Lung (tissue), 12 donors: Measurements from ENCODE around the gene SRPRB. TPM values are rescaled to one million over a fixed set of nuclear protein-coding genes. Genes with fewer than 3 reads are reported as not detected.

ENCODE experiments used
- ATAC-seq: fragments of 200-7000 bp; cut with Tn5 transposase; one replicate; pipeline ENCODE4 v1.9.1; 2020; ENCODE audit warnings: moderate number of reproducible peaks; ENCODE audit not compliant: insufficient read depth, low FRiP score
- DNase-seq, 3 donors: peaks; one replicate each; pipeline ENCODE4 v3.0.0-alpha.2; 2013 to 2017
- H3K27ac ChIP-seq, 2 donors: one replicate each; pipeline ENCODE4 v1.5.1; 2013; ENCODE audit warnings: mild to moderate bottlenecking in 2 of 2, moderate library complexity in 2 of 2, control low read depth in 1 of 2, inconsistent platforms in 1 of 2, low read depth in 1 of 2, low read length in 1 of 2
- H3K27me3 ChIP-seq, 3 donors: one replicate each; pipeline ENCODE4 v1.5.1; 2013; ENCODE audit warnings: low read length in 2 of 3; ENCODE audit not compliant: control insufficient read depth in 3 of 3, insufficient read depth in 3 of 3
- H3K36me3 ChIP-seq, 4 donors: one replicate each; pipeline ENCODE4 v1.5.1; 2013; ENCODE audit warnings: low read length in 4 of 4, mild to moderate bottlenecking in 1 of 4, moderate library complexity in 1 of 4; ENCODE audit not compliant: control insufficient read depth in 4 of 4, insufficient read depth in 4 of 4
- H3K4me1 ChIP-seq, 5 donors: one replicate each; pipeline ENCODE4 v1.5.1; 2013; ENCODE audit warnings: low read length in 5 of 5, mild to moderate bottlenecking in 2 of 5, moderate library complexity in 1 of 5; ENCODE audit not compliant: control insufficient read depth in 5 of 5, insufficient read depth in 5 of 5
- H3K4me3 ChIP-seq: one replicate; pipeline ENCODE4 v1.5.1; 2013; ENCODE audit warnings: mild to moderate bottlenecking, control low read depth, moderate library complexity
- H3K9ac ChIP-seq, 2 donors: one replicate each; pipeline ENCODE4 v1.5.1; 2013; ENCODE audit warnings: low read length in 2 of 2, control low read depth in 1 of 2; ENCODE audit not compliant: insufficient read depth in 1 of 2
- H3K9me3 ChIP-seq, 4 donors: one replicate each; pipeline ENCODE4 v1.5.1; 2013; ENCODE audit warnings: low read length in 3 of 4, mild to moderate bottlenecking in 1 of 4, moderate library complexity in 1 of 4; ENCODE audit not compliant: control insufficient read depth in 4 of 4, insufficient read depth in 3 of 4
- CTCF ChIP-seq: IDR thresholded peaks from 2 replicates; pipeline ENCODE4 v1.5.1; 2012; ENCODE audit warnings: mild to moderate bottlenecking; ENCODE audit errors: control extremely low read depth, extremely low read depth
- WGBS, 2 donors: extraction: QIAGEN DNeasy Blood & Tissue Kit; methylation state at CpG; one replicate each; pipeline ENCODE4 v1.1.7; 2013; 5-methylcytosine and 5-hydroxymethylcytosine counted together
- polyA plus RNA-seq, 2 donors: library from polyadenylated mRNA; stranded (reverse); fragments of 200-250 nt; gene quantifications; one replicate each; pipeline ENCODE4 v1.2.1, GENCODE V29; 2013
- total RNA-seq, 2 donors: library from RNA; depleted of rRNA in 1 of 2; stranded (reverse); fragments of >200 nt in 1 of 2; gene quantifications; one replicate each; pipeline ENCODE4 v1.2.1, GENCODE V29; 2014 to 2021
- donor health status: control.
- donor health status: control.
- donor health status: Bipolar disorder and iron deficiency.
- donor health status: healthy.
- donor health status: DM: yes; HTN: yes; CAD: no.

The SRPRB gene
- total and polyA plus RNA-seq, 4 donors, result 20.3 to 82.4 (median 39.3) TPM

- DNase-seq, result no peak
- Histone ChIP-seq H3K4me3 (no peak overlapping the region), H3K36me3 (peaks cover 8 to 25% (median 10%) of the 10 kb centered on the region in 4 donors), H3K9ac (no peak overlapping the region), H3K9me3 (no peaks in the 10 kb centered on the region), H3K27ac (no peak overlapping the region), H3K27me3 (no peaks in the 10 kb centered on the region), H3K4me1 (no peaks in the 10 kb centered on the region)
- TF ChIP-seq CTCF, result no peak
- ATAC-seq, result no peak
- WGBS, 2 donors, result 86 to 88% methylated on average over 8 of the region's 8 CpGs
Measured at GRCh38 chr3:133824961-133825485, 19.4 kb downstream of the SRPRB start.

- DNase-seq, result no peak
- no peak for TF ChIP-seq CTCF
- peaks cover 6 to 17% (median 6%) of the 10 kb centered on the region in 4 donors for H3K36me3 ChIP-seq
- no peaks in the 10 kb centered on the region for H3K9me3 ChIP-seq
- H3K4me3 ChIP-seq, result no peak overlapping the region
- H3K4me1 ChIP-seq, result no peaks in the 10 kb centered on the region
- WGBS, 2 donors, result 89 to 90% methylated on average over 12 of the region's 12 CpGs
- no peak overlapping the region for H3K9ac ChIP-seq
- H3K27me3 ChIP-seq, result no peaks in the 10 kb centered on the region
- no peak overlapping the region for H3K27ac ChIP-seq
- ATAC-seq, result no peak
Measured at GRCh38 chr3:133825969-133826727, 20.5 kb downstream of the SRPRB start.

- H3K9me3 ChIP-seq, result no peaks in the 10 kb centered on the region
- no peak overlapping the region for H3K4me3 ChIP-seq
- DNase-seq (no peak), ATAC-seq (no peak)
- no peaks in the 10 kb centered on the region for H3K4me1 ChIP-seq
- no peak for TF ChIP-seq CTCF
- peaks cover 1 to 12% (median 6%) of the 10 kb centered on the region in 4 donors for H3K36me3 ChIP-seq
- H3K9ac ChIP-seq, result no peak overlapping the region
- H3K27me3 ChIP-seq, result no peaks in the 10 kb centered on the region
- 57 to 68% methylated on average over 1 of the region's 1 CpG for WGBS, 2 donors
- no peak overlapping the region for H3K27ac ChIP-seq
Measured at GRCh38 chr3:133827136-133827535, 21.5 kb downstream of the SRPRB start.
